ENCODE measurements around the gene CEP57.
"Not testable (repeated sequence)": the region's sequence is repeated elsewhere in the genome, so short reads cannot be mapped to it uniquely, and the experiment has no call there.

DNA sequence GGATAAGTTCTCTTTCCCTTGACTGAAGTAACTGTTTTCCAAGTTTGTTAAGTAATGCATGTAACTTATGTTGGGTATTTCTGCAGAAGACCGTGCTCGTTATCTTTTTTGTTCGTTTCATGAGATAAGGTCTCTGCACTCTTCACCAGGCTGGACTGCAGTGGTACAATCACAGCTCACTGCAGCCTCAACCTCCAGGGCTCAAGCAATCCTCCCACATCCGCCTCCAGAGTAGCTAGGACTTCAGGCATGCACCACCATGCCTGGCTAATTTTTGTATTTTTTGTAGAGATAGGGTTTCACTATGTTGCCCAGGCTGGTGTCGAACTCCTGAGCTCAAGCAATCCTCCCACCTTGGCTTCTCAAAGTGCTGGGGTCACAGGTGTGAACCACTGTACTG, 64.1 kb downstream of the CEP57 start:
- not testable (repeated sequence) for TF ChIP-seq EP300 (IDR thresholded peaks at IDR 0.05; ENCODE audit: low read depth); CTCF (IDR thresholded peaks at IDR 0.05)
